ENCODE measurements around the gene DNAJC18.
"Not testable (repeated sequence)": the region's sequence is repeated elsewhere in the genome, so short reads cannot be mapped to it uniquely, and the experiment has no call there.

The DNAJC18 gene

GRCh38 chr5:139401546-139401945 is 37.8 kb downstream of the DNAJC18 start:
- no peak for DNase-seq

GRCh38 chr5:139399501-139400121 is 39.7 kb downstream of the DNAJC18 start:
- no peak for DNase-seq

GRCh38 chr5:139397921-139398320 is 41.4 kb downstream of the DNAJC18 start:
- no peak for DNase-seq

DNA sequence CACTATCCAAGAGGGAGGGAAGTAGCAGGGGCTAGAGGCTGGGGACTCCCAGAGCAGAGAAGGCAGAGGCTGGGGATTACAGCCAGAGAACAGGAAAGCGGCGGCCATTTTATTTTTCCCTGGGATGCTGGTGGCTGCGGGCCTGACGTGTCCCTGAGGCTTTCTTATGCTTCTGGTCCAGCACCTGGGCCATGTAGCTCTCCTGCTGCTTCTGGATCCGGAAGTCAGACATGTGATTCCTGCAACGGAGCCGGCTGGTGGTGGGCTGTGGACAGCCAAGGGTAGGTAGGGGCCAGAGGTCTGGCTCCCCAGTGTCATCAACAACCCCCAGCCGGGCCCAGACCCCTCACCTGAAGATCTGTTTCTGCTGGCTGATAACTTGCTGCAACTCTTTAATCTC is 42.6 kb downstream of the DNAJC18 start:
- no peak for DNase-seq

DNA sequence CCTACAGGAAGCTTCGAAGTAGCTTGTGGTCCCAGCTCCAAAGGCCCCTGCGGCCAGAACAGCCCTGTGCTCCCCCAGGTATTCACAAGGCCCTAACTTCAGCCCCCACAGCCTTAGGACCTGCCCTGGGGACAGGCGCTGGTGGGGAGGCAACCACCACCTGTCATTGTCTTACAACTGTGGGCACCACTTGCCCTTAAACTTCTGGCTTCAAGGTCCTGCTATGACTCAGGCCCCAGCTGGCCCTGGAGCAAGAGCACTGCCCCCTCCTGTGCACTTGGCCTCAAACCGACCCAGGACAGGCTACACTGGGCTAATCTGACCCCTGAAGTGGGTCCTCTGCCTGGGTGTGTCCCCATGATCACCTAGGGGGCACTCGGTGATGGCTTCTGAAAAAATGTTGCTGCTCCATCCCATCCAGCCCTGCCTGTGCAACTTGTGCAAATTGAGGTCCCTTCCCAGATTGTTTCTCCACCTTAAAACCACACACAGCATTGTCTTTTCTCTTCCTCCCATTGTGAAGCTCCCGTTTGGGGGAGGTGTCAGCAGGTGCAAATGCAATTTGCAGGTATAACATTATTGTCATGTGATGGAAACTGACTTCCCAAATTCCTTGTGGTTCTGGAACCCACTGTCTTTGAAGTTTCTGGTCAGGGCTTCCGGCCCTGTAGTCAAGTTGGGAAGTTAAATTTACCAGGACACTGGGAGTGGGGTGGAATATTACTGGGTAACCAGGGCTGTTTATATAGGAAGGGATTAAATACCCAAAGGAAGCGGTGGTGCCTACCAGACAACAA is 43.3 kb downstream of the DNAJC18 start:
- DNase-seq = no peak

- DNase-seq = no peak
Measured at GRCh38 chr5:139394654-139395566, 44.4 kb downstream of the DNAJC18 start, which contains the start of gene PROB1. PROB1 (minus strand) TSS chr5:139395104; CDS start chr5:139395081, 23 bp downstream.

GRCh38 chr5:139394123-139394653 is 45.1 kb downstream of the DNAJC18 start:
- DNase-seq = no peak

DNA sequence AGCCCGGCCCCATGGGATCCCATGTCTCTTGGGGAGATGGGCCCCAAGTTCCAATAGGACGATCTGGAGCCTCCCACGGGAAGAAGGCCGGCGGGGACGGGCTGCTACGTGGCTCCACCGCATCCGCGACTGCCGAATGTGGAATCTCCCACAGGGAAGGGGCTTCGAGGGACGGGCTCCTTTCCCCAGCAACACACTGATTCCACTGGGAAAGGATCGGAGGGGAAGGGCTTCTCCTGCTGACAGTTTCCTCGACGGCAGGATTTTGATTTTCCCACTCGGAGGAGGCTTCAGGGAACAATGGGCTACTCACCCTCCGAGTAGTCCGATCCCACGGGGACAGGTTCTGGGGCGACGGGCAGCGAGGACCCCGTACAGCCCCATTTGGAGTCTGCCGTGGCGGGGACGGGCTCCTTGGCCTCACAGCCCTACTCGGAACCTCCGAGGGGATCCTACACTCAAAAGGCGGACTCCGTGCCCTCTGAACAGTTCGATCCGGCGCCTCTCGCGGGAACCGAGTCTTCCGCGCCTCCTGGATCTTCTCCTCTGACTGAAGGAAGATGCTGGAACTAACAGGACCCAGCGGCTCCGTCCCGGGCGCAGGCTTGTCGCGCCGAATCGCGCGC is 45.7 kb downstream of the DNAJC18 start:
- no peak for DNase-seq

GRCh38 chr5:139392678-139393496 is 46.4 kb downstream of the DNAJC18 start:
- DNase-seq = no peak

- no peak for DNase-seq
Measured at GRCh38 chr5:139392324-139392677, 47.0 kb downstream of the DNAJC18 start.

- DNase-seq = no peak
Measured at GRCh38 chr5:139391570-139392323, 47.6 kb downstream of the DNAJC18 start.

GRCh38 chr5:139390639-139391569 is 48.4 kb downstream of the DNAJC18 start:
- DNase-seq = no peak

GRCh38 chr5:139389701-139390638 is 49.4 kb downstream of the DNAJC18 start, which contains the start of gene MZB1:
MZB1 (minus strand) TSS chr5:139389913; CDS start chr5:139389856, 57 bp downstream.
- no peak for DNase-seq

- no peak for DNase-seq
Measured at GRCh38 chr5:139388198-139388821, 51.0 kb downstream of the DNAJC18 start.

DNA sequence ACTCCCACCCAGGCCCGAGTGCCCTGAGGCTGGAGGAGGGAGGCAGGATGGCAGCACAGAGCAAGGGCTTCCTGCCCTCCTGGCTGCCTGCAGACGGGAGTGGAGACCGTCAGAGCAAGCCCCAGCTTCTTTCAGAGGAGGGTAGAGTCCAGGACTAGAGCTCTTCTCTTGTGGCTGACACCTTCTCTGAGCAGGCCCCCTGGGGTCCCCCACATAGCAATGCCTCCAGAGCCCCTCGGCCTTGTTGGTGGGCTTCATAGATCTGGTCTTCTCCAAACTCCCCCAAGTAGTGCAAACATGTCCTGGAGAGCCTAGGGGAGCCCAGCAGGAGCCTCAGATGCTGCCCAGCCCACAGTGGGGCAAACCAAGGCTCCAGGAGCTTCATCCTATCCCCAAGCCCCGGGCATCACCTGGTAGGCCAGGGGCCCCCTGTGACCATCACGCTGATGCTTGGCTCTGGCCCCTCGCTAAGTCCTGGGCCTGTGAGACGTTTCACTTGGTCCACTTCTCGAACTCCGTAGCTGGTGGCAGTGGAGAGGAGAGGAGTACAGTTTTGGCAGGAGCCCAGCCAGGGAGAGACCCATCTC is 51.6 kb downstream of the DNAJC18 start:
- no peak for DNase-seq

GRCh38 chr5:139386956-139387355 is 52.4 kb downstream of the DNAJC18 start:
- DNase-seq = not testable (repeated sequence)

GRCh38 chr5:139386050-139386438 is 53.3 kb downstream of the DNAJC18 start:
- no peak for DNase-seq

All from NCI-H1048 (cell line).